Measurements from ENCODE around the gene PNLIPRP3.

The PNLIPRP3 gene

DNA sequence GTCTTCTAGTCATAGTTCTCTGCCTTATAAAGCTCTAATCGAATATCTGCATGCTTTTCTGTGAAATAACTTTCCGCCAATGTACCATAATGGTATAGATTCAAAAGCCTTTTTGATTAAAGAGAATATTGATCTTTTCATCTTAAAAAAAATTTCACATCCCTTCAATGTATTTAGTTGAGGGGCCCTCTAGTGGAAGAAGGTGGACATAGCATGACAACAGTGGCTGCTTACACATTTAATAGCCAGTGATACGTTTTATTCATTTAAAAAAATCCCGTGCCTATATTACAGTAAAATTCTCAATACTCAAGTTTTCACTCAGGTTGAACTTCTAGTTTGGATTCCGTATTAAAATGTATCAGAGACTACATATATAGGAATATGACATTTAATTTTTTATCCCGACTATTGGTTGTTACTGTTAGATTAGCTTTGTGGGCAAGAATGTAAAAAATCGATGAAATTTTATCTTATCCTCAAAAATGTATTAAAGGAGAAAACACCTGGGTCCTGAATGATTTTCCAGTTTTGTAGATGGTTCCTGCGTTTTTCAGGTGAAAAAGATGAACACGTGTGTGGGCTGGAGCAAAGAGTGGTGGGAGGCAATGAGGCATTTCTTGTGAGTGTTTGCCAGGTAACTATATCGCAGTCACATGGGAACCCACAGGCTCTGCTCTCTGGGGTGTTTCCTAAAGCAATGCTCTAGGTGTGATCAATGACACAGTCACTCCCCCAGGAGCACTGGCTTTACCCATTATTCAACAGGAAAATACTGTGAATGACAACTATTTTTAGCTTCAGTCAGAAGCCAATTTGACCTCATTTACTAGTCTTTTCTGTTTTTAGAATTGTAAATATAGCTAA is 94.0 kb downstream of the PNLIPRP3 start:
- DNase-seq = no peak

DNA sequence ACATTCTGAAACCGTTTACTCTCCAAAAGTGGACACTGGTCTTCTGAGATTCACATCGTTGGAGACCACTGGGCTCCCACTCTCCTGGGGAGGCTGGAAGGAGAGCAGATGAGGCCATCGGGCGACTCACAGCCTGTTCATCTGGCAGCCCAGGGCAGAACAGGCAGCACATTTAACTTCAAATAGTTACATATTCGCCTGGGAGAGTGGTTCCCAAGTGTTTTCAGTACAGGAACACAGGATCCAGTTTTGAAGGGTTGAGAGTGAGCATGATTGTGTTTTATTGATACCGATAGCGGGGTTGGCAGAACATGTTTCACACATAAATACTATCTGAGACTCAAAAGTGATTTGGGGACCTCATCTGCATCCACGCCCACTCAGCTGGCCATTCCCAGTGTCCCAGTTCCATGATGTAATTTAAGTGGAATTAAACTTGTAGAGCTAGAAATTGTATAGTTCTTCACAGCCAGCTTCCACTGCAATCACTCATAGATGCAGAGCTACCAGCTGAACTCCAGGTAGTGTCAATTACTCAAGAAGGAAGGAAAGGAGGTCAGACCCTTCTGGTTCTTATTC is 95.2 kb downstream of the PNLIPRP3 start:
- DNase-seq = no peak

DNA sequence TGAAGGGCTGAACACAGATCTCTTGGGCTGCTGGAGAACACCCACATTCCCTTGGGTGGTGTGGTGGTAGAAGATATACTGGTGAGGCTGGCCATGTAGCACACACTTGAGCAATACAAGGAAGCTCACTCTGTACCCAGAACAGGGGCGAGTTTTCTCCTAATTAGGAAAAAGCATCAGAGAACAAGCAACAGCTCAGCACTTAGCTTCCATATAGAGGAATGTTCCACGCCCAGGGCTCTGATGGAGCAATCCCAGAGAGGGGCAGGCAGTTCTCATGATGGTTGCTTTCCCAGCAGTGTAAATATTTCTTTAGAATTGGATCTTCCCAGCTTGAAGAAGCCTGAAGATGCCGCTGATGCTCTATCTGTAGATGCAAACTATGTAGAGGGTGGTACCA is 97.1 kb downstream of the PNLIPRP3 start:
- DNase-seq = no peak

DNA sequence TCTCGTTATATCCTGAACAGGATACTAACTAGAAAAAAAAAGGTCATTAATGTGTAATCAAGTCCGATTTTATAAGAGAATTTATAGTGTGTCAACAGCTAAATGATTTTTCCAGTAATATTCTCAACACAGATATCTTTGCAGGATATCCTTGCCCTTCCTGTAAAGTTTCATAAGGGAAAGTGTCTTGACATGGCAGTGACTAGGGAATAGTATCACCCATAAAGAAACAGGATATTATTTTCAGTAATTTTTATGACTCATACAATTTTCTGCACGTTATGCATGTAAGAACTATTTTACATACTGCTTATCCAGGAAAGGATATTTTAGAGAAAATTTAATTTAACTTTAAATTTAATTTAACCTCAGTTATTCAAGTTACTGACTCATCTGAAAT is 98.6 kb downstream of the PNLIPRP3 start:
- no peak for DNase-seq
